Naive thymus-derived CD4-positive, alpha-beta T cell (primary cell): ENCODE measurements around the gene C6orf120. TPM values are rescaled to one million over a fixed set of nuclear protein-coding genes. Genes with fewer than 3 reads are reported as not detected.

Source experiments
- ATAC-seq: fragments of 150-1000 bp; cut with Tn5 transposase; 2 replicates; pipeline ENCODE4 v1.10.0; 2021; ENCODE audit warnings: mild to moderate bottlenecking, moderate library complexity
- CTCF ChIA-PET: fragments of 350-600 bp; sonication (Branson Sonifier 250); formaldehyde crosslinking; loops from one replicate; lab custom pipeline; 2021; ENCODE audit warnings: antibody characterized with exemption; lab: Charles Lee
- POLR2A ChIA-PET: fragments of 350-600 bp; sonication (Branson Sonifier 250); formaldehyde crosslinking; loops from one replicate; lab custom pipeline; 2021; ENCODE audit warnings: antibody characterized with exemption, inconsistent platforms; lab: Charles Lee
- DNase-seq, 9 donors: peaks; one replicate each; pipeline versions ENCODE4 v3.0.0 to v3.0.0-alpha.2; 2020 to 2022; ENCODE audit warnings: mixed read lengths in 1 of 9
- H3K27ac ChIP-seq: one replicate; pipeline ENCODE4 v1.7.0; 2013; ENCODE audit warnings: mild to moderate bottlenecking, low read depth, low read length, moderate library complexity
- H3K27me3 ChIP-seq, 2 donors: one replicate each; pipeline ENCODE4 v1.7.0; 2013; ENCODE audit warnings: low read length in 2 of 2, mild to moderate bottlenecking in 2 of 2, moderate library complexity in 2 of 2; ENCODE audit not compliant: control insufficient read depth in 2 of 2, insufficient read depth in 2 of 2
- H3K36me3 ChIP-seq, 3 experiments: 1 replicate in 2 of 3; 2 replicates in 1 of 3; pipeline ENCODE4 v1.7.0; 2013; ENCODE audit warnings: low read length in 3 of 3, mild to moderate bottlenecking in 3 of 3, moderate library complexity in 1 of 3; ENCODE audit not compliant: insufficient read depth in 3 of 3, control insufficient read depth in 2 of 3
- H3K4me1 ChIP-seq, 2 donors: one replicate each; pipeline ENCODE4 v1.7.0; 2013; ENCODE audit warnings: low read length in 2 of 2, mild to moderate bottlenecking in 2 of 2, moderate library complexity in 1 of 2; ENCODE audit not compliant: control insufficient read depth in 2 of 2, insufficient read depth in 2 of 2
- H3K4me3 ChIP-seq: 2 replicates; pipeline ENCODE4 v1.7.0; 2013; ENCODE audit warnings: mild to moderate bottlenecking, low read length
- H3K9me3 ChIP-seq, 3 experiments: 1 replicate in 2 of 3; 2 replicates in 1 of 3; pipeline ENCODE4 v1.7.0; 2013; ENCODE audit warnings: low read length in 3 of 3; ENCODE audit not compliant: control insufficient read depth in 2 of 3
- H3K27ac Mint-ChIP-seq, 9 donors: one replicate each; pipeline ENCODE4 v1.8.0; 2020 to 2022; ENCODE audit warnings: mixed read lengths in 9 of 9, mild to moderate bottlenecking in 8 of 9, moderate library complexity in 5 of 9, inconsistent platforms in 2 of 9
- H3K27me3 Mint-ChIP-seq, 5 donors: one replicate each; pipeline ENCODE4 v1.8.0; 2021 to 2022; ENCODE audit warnings: mixed read lengths in 5 of 5, mild to moderate bottlenecking in 1 of 5
- H3K36me3 Mint-ChIP-seq, 5 donors: one replicate each; pipeline ENCODE4 v1.8.0; 2020 to 2022; ENCODE audit warnings: mixed read lengths in 5 of 5, mild to moderate bottlenecking in 3 of 5, inconsistent platforms in 1 of 5
- H3K4me1 Mint-ChIP-seq, 7 donors: one replicate each; pipeline ENCODE4 v1.8.0; 2020 to 2022; ENCODE audit warnings: mixed read lengths in 7 of 7, mild to moderate bottlenecking in 3 of 7, inconsistent platforms in 1 of 7
- H3K4me3 Mint-ChIP-seq, 10 donors: one replicate each; pipeline ENCODE4 v1.8.0; 2020 to 2022; ENCODE audit warnings: mild to moderate bottlenecking in 10 of 10, mixed read lengths in 10 of 10, moderate library complexity in 6 of 10, inconsistent platforms in 2 of 10
- H3K9me3 Mint-ChIP-seq, 11 donors: one replicate each; pipeline ENCODE4 v1.8.0; 2020 to 2022; ENCODE audit warnings: mixed read lengths in 11 of 11, mild to moderate bottlenecking in 4 of 11, inconsistent platforms in 1 of 11, moderate library complexity in 1 of 11
- intact Hi-C, 2 donors: fragments of 100-400 bp; cut with micrococcal nuclease; formaldehyde crosslinking; loops; one replicate each; pipeline ENCODE4 v1.15.1; 2023
- polyA plus RNA-seq, 2 donors: library from polyadenylated mRNA; unstranded; fragments of 300-500 nt; fragmentation: Illumina TruSeq; gene quantifications; one replicate each; pipeline ENCODE4 v1.2.3, GENCODE V29; 2021
- total RNA-seq, 6 experiments: library from RNA in 5 of 6; stranded (reverse) in 5 of 6; gene quantifications; 1 replicate in 5 of 6; 2 replicates in 1 of 6; pipeline ENCODE4 v1.2.3 and lab custom pipeline; 2021 to 2026

The C6orf120 gene
- total and polyA plus RNA-seq, 7 experiments from 2014 or later: 8.7 to 38.1 (median 18.0) TPM

GRCh38 chr6:169738204-169738975 lies 36.5 kb downstream of the C6orf120 start:
- DNase-seq: no peak
- POLR2A ChIA-PET: interaction anchor here (0.8 kb wide), 1 partner anchor 12 kb away, joined by 3 read pairs; no protein-coding TSS in a partner anchor
- ATAC-seq: no peak
- CTCF ChIA-PET: no interaction called here
- Histone ChIP-seq H3K36me3 (no peaks in the 10 kb centered on the region), H3K27me3 (no peaks in the 10 kb centered on the region), H3K27ac (no peak overlapping the region), H3K4me1 (no peaks in the 10 kb centered on the region), H3K9me3 (no peaks in the 10 kb centered on the region), H3K4me3 (no peak overlapping the region)
- peaks cover 0 to 4% (median 0%) of the 10 kb centered on the region in 5 donors for H3K36me3 Mint-ChIP-seq
- H3K4me3 Mint-ChIP-seq: no peak overlapping the region
- no peak overlapping the region for H3K27ac Mint-ChIP-seq
- H3K27me3 Mint-ChIP-seq: peaks cover 7 to 41% (median 11%) of the 10 kb centered on the region in 5 donors
- intact Hi-C loops: no loop called here
- peaks cover 0 to 5% (median 0%) of the 10 kb centered on the region in 11 donors for H3K9me3 Mint-ChIP-seq
- H3K4me1 Mint-ChIP-seq: peaks cover 0 to 12% (median 0%) of the 10 kb centered on the region in 7 donors

GRCh38 chr6:169738976-169739529 lies 37.1 kb downstream of the C6orf120 start:
- peaks cover 7 to 38% (median 11%) of the 10 kb centered on the region in 5 donors for H3K27me3 Mint-ChIP-seq
- Histone ChIP-seq H3K27me3 (no peaks in the 10 kb centered on the region), H3K9me3 (no peaks in the 10 kb centered on the region), H3K4me1 (no peaks in the 10 kb centered on the region), H3K27ac (no peak overlapping the region), H3K4me3 (no peak overlapping the region), H3K36me3 (no peaks in the 10 kb centered on the region)
- H3K9me3 Mint-ChIP-seq: peaks cover 0 to 5% (median 0%) of the 10 kb centered on the region in 11 donors
- intact Hi-C loops: no loop called here
- peaks cover 0 to 12% (median 0%) of the 10 kb centered on the region in 7 donors for H3K4me1 Mint-ChIP-seq
- H3K36me3 Mint-ChIP-seq: peaks cover 0 to 4% (median 0%) of the 10 kb centered on the region in 5 donors
- ChIA-PET POLR2A (interaction anchor here (0.8 kb wide), 1 partner anchor 11 kb away, joined by 3 read pairs; no protein-coding TSS in a partner anchor), CTCF (no interaction called here)
- no peak for DNase-seq
- no peak for ATAC-seq
- H3K4me3 Mint-ChIP-seq: no peak overlapping the region
- no peak overlapping the region for H3K27ac Mint-ChIP-seq

- Histone ChIP-seq H3K9me3 (no peaks in the 10 kb centered on the region), H3K4me3 (no peak overlapping the region), H3K27ac (no peak overlapping the region), H3K27me3 (no peaks in the 10 kb centered on the region), H3K36me3 (no peaks in the 10 kb centered on the region), H3K4me1 (no peaks in the 10 kb centered on the region)
- H3K27me3 Mint-ChIP-seq: peaks cover 0 to 28% (median 5%) of the 10 kb centered on the region in 5 donors
- H3K4me3 Mint-ChIP-seq: no peak overlapping the region
- POLR2A ChIA-PET: no interaction called here
- no peaks in the 10 kb centered on the region for H3K4me1 Mint-ChIP-seq
- ATAC-seq (no peak), DNase-seq (no peak)
- CTCF ChIA-PET: interaction anchor here (0.6 kb wide), 1 partner anchor 521 kb away, joined by 5 read pairs; no protein-coding TSS in a partner anchor
- no peak overlapping the region for H3K27ac Mint-ChIP-seq
- H3K9me3 Mint-ChIP-seq: peaks cover 0 to 12% (median 6%) of the 10 kb centered on the region in 11 donors
- intact Hi-C loops: no loop called here
- H3K36me3 Mint-ChIP-seq: peaks cover 0 to 9% (median 5%) of the 10 kb centered on the region in 5 donors
These were observed 39.4 kb downstream of the C6orf120 start for GRCh38 chr6:169741344-169741743.

- H3K36me3 ChIP-seq: no peaks in the 10 kb centered on the region
- no peak for ATAC-seq
- no peaks in the 10 kb centered on the region for H3K27me3 ChIP-seq
- intact Hi-C loops: no loop called here
- DNase-seq: no peak
- ChIA-PET CTCF (no interaction called here), POLR2A (interaction anchor here (1.2 kb wide), 1 partner anchor 21 kb away, joined by 3 read pairs; the partner anchor contains the start of gene PHF10)
- Mint-ChIP-seq H3K4me3 (no peak overlapping the region), H3K4me1 (peaks cover 5 to 13% (median 11%) of the 10 kb centered on the region in 7 donors), H3K27me3 (peaks cover 0 to 20% (median 0%) of the 10 kb centered on the region in 5 donors), H3K36me3 (peaks cover 0 to 24% (median 12%) of the 10 kb centered on the region in 5 donors), H3K9me3 (peaks cover 0 to 22% (median 8%) of the 10 kb centered on the region in 11 donors), H3K27ac (no peak overlapping the region)
- no peaks in the 10 kb centered on the region for H3K9me3 ChIP-seq
- peaks cover 4 to 5% of the 10 kb centered on the region in 2 donors for H3K4me1 ChIP-seq
- no peak overlapping the region for H3K27ac ChIP-seq
- no peak overlapping the region for H3K4me3 ChIP-seq
These were observed 43.5 kb downstream of the C6orf120 start for GRCh38 chr6:169745405-169745804.

- no peak for DNase-seq
- Histone ChIP-seq H3K36me3 (no peaks in the 10 kb centered on the region), H3K4me1 (peaks cover 8 to 11% of the 10 kb centered on the region in 2 donors), H3K9me3 (no peaks in the 10 kb centered on the region), H3K27me3 (no peaks in the 10 kb centered on the region), H3K27ac (no peak overlapping the region), H3K4me3 (no peak overlapping the region)
- intact Hi-C loops: no loop called here
- POLR2A ChIA-PET: interaction anchor here (1.1 kb wide), 1 partner anchor 22 kb away, joined by 3 read pairs; no protein-coding TSS in a partner anchor
- H3K36me3 Mint-ChIP-seq: peaks cover 0 to 24% (median 14%) of the 10 kb centered on the region in 5 donors
- no peak overlapping the region for H3K27ac Mint-ChIP-seq
- H3K4me1 Mint-ChIP-seq: peaks cover 9 to 23% (median 21%) of the 10 kb centered on the region in 7 donors
- CTCF ChIA-PET: no interaction called here
- no peak overlapping the region for H3K4me3 Mint-ChIP-seq
- no peak for ATAC-seq
- H3K9me3 Mint-ChIP-seq: peaks cover 0 to 22% (median 8%) of the 10 kb centered on the region in 11 donors
- H3K27me3 Mint-ChIP-seq: peaks cover 0 to 20% (median 0%) of the 10 kb centered on the region in 5 donors
These were observed 44.6 kb downstream of the C6orf120 start for GRCh38 chr6:169746556-169746955.
